GM23338 (cell line): Measurements from ENCODE around the gene GNA12.

ENCODE experiments used
- CREB1 ChIP-seq: fragments of 250-450 bp; sonication (Bioruptor Pico); IDR thresholded peaks from 2 replicates; pipeline ENCODE4 v1.5.0; 2020; ENCODE audit warnings: low read depth, mild to moderate bottlenecking, moderate library complexity
- CTCF ChIP-seq, 2 experiments: fragments of 200-600 bp in 1 of 2; sonication (generic) in 1 of 2; conservative IDR thresholded peaks; 2 replicates each; pipeline versions ENCODE4 v1.5.1 to v1.6.1; 2016 to 2017; ENCODE audit warnings: antibody characterized with exemption in 2 of 2, low read depth in 2 of 2, mild to moderate bottlenecking in 2 of 2, moderate library complexity in 1 of 2
- EZH2 ChIP-seq: fragments of 200-600 bp; sonication (generic); IDR thresholded peaks from one replicate; pipeline ENCODE4 v1.8.0; 2017; ENCODE audit warnings: antibody characterized with exemption, mild to moderate bottlenecking, low read depth; ENCODE audit not compliant: unreplicated experiment
- EZH2phosphoT487 ChIP-seq: fragments of 200-600 bp; sonication (generic); IDR thresholded peaks from one replicate; pipeline ENCODE4 v1.8.1; 2018; ENCODE audit warnings: antibody characterized with exemption; ENCODE audit not compliant: unreplicated experiment
- JUNB ChIP-seq: IDR thresholded peaks from one replicate; pipeline ENCODE4 v1.6.1; 2016; ENCODE audit warnings: antibody characterized with exemption; ENCODE audit not compliant: unreplicated experiment
- POLR2AphosphoS5 ChIP-seq: IDR thresholded peaks from 2 replicates; pipeline ENCODE4 v1.6.1; 2016; ENCODE audit warnings: antibody characterized with exemption, low read depth
- REST ChIP-seq: IDR thresholded peaks from one replicate; pipeline ENCODE4 v1.6.1; 2018; ENCODE audit warnings: antibody characterized with exemption; ENCODE audit not compliant: unreplicated experiment
- STAT1 ChIP-seq: IDR thresholded peaks from one replicate; pipeline ENCODE4 v1.6.1; 2016; ENCODE audit warnings: antibody characterized with exemption; ENCODE audit not compliant: unreplicated experiment

- TF ChIP-seq CTCF (conservative IDR thresholded peaks at IDR 0.05; ENCODE audit: low read depth in 2 of 2) = no peak
- TF ChIP-seq EZH2phosphoT487 = no peak
- TF ChIP-seq EZH2 = no peak
- no peak for TF ChIP-seq JUNB
- no peak for TF ChIP-seq POLR2AphosphoS5
- TF ChIP-seq REST = no peak
- no peak for TF ChIP-seq CREB1 (CRISPR knock-in tag)
- no peak for TF ChIP-seq STAT1
Measured at GRCh38 chr7:2777898-2778535, 66.1 kb downstream of the GNA12 start.
